HG03139 (cell line): ENCODE measurements around the gene ACSL6.

ENCODE experiments used
- ATAC-seq: cut with Tn5 transposase; IDR thresholded peaks from one replicate; pipeline ENCODE4 v1.9.1; 2021; ENCODE audit not compliant: unreplicated experiment

ACSL6 gene

DNA sequence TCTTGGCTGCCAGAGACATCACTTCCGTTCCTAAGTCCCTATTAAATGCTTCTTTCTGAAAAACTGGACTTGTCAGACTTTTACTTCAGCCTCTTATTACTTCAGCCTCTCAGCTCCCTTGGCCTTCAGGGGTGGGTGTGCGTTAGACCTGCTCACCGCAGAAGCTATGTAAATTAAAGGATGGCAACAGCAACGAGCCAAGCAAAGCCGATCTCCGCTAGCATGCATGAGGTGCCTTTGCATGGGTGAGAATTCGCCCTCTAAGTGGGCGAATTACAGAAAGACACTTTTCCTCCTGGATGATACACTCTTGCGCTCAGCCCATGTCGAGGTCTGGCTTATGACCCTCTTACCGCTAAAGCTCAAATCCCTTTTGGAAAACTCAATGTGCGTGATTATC lies 38.1 kb upstream of the ACSL6 start:
- ATAC-seq, result no peak

DNA sequence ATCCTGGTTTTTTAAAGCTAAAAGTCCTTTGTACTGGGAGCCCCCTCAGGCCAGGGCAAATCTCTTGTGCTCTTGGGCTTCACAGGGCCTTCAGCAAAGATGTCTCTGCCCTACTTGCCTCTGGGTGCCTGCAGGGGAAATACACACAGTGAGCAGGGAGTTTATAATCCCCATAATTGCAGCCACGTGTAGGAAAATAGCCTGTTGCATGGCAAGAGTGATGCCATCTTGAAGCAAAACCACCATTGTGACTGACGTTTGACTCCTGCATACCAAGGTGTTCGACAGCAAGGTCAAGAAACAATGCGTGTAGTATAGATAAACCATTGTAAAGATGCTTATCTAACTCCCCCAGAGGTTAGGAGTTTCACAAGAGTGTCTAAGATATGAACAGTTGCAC lies 37.6 kb upstream of the ACSL6 start:
- no peak for ATAC-seq

GRCh38 chr5:132046880-132047299 lies 35.4 kb upstream of the ACSL6 start:
- ATAC-seq, result no peak

- ATAC-seq, result no peak
Observed at GRCh38 chr5:132044207-132044606, 32.7 kb upstream of the ACSL6 start.

DNA sequence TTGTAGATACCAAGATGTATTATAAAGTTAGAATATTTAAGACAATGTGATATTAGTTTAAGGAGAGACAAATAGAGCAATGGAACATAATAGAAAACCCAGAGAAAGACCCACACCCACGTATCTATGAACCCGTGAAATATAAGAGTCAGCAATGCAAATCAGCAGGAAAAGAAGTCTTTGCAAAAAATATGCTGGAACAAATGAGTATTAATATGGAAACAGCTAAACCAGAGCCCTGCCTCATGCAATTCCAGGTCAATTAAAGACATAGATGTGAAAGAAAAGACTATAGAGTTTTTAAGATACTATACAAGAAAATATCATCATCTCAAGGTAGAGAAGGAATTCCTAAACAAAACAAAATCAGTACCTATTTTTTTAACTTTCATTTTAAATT lies 25.9 kb upstream of the ACSL6 start:
- no peak for ATAC-seq

- no peak for ATAC-seq
Observed at GRCh38 chr5:132033122-132033521, 21.7 kb upstream of the ACSL6 start.

- no peak for ATAC-seq
Observed at GRCh38 chr5:132032196-132032595, 20.7 kb upstream of the ACSL6 start.

- ATAC-seq, result no peak
Observed at GRCh38 chr5:132030610-132031009, 19.2 kb upstream of the ACSL6 start.

DNA sequence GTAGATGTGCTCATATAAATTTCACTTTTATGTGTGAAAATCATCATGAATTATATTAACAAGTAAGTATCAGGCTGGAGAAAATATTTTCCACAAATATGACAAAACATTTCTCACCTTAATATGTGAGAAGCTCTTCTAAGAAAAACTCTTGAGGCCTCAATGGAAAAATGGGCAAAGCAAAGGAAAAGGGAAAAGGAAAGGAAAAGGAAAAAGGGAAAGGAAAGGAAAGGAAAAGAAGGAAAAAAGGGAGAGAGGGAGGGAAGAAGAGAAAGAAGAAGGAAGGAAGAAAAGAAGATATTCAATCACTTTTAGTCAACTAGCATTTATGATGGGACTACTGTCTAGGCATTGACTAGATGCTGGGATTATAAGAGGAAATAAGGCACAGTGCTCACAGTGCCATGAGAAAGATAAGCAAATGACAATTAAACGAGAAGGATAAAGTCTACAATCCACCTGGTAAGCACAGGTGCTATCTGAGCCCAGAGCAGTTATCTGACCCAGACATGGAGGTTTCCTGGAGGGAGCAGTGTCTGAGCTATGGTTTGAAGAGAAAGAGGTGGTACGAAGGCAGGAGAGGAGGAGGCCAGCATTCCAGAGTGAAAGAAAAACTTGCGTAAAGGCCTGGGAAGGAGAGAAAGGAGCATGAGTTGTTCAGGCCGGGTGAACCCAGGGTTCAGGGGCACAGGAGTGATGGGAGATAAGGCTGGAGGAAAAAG lies 18.3 kb upstream of the ACSL6 start:
- ATAC-seq, result no peak

- no peak for ATAC-seq
Observed at GRCh38 chr5:132027027-132027426, 15.6 kb upstream of the ACSL6 start.

DNA sequence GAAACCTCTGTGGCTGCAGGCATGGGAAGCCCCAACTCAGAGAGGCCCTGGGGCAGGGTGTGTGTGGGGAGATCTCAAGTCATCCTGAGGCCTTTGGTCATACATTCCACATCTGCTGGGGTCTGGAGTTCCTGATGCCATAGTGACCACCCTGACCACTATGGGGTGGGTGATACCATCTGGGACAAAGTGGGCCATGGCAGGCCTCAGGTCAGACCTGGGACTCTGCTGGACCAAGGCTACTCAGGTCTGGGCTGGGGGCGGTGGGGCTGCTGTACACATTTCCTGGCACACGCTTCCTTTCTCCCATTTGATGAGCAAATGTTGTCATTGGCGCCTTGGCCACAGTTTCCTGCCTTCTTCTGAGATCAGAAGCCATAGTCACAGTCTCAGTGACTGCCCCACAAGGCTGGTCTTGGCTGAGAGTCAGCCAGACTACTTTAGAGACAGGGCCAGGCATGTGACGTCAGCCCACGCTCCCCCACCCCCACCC lies 15.1 kb upstream of the ACSL6 start:
- no peak for ATAC-seq

GRCh38 chr5:132025403-132025971 lies 14.0 kb upstream of the ACSL6 start:
- no peak for ATAC-seq

GRCh38 chr5:132024789-132025402 lies 13.4 kb upstream of the ACSL6 start:
- ATAC-seq, result no peak

- ATAC-seq, result no peak
Observed at GRCh38 chr5:132024117-132024435, 12.6 kb upstream of the ACSL6 start.

GRCh38 chr5:132023258-132024116 lies 12.0 kb upstream of the ACSL6 start:
- no peak for ATAC-seq

GRCh38 chr5:132022737-132023136 lies 11.3 kb upstream of the ACSL6 start:
- ATAC-seq, result no peak

DNA sequence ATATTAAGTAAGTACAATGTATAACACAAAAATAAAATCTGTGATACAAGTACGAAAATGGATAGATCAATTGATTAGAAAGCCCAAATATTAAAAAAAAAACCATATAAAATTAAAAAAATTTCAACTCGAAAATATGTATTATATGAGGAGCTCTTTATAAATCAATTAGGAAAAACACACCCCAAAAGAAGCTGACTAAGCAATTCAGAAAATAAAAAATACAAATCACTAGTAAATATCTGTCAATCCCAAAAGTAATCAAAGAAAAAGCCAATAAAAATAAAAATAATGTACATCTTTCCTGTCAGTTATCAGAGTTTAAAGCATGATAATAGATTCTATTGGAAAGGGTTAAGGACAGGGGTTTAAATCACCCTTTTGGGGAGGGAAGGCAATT lies 10.2 kb upstream of the ACSL6 start:
- no peak for ATAC-seq

GRCh38 chr5:132020568-132021339 lies 9.3 kb upstream of the ACSL6 start:
- ATAC-seq, result peak; percentile 18

GRCh38 chr5:132019857-132020555 lies 8.5 kb upstream of the ACSL6 start:
- ATAC-seq, result peak; percentile 96

DNA sequence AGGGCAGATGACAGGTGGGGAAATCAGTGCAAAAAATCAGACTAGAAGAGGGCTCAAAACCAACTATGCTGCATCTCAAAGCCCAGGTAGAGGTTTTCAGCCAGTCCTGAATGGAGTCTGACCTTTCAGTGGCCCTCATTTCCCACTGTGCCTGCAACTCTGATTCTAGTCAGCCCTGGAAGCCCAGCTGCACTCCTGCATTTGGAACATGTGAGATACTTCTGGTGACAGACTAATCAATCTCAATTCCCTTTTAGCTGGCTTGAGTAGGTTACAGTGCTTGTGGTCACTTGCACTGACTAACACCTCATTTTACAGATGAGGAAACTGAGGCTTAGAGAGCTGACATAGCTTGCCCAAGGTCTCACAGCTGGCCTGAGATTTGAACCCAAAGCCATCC lies 7.9 kb upstream of the ACSL6 start:
- no peak for ATAC-seq
